ENCODE measurements around the gene SMYD5.

The SMYD5 gene

DNA sequence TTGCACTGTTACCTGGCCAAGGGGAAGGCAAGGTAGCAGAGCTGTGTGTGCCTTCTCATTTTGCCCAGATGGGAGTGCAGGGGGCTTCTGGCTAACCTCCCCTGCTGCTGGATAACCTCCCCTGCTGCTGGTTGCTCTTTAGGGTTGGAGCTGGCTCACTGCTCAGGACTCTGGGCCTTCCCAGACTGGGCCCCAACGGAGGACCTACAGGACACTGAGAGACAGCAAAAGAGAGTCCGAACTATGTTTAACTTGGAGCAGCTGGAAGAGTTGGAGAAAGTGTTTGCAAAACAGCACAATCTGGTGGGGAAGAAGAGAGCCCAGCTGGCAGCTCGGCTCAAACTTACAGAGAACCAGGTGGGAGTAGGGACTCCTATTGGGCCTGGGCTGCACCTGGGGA lies 5.8 kb upstream of the SMYD5 start:
- DNase-seq: no peak

GRCh38 chr2:73210019-73210418 lies 4.0 kb upstream of the SMYD5 start:
- no peak for DNase-seq

GRCh38 chr2:73210696-73211095 lies 3.3 kb upstream of the SMYD5 start:
- no peak for DNase-seq

- no peak for DNase-seq
These were observed 2.0 kb upstream of the SMYD5 start for GRCh38 chr2:73212098-73212447.

- DNase-seq: peak; percentile 37 to 81 (median 58)
These were observed 1.4 kb upstream of the SMYD5 start for GRCh38 chr2:73212448-73213176.

GRCh38 chr2:73215254-73215653 lies 1.2 kb downstream of the SMYD5 start:
- DNase-seq: no peak

GRCh38 chr2:73217160-73217559 lies 3.1 kb downstream of the SMYD5 start:
- no peak for DNase-seq

DNA sequence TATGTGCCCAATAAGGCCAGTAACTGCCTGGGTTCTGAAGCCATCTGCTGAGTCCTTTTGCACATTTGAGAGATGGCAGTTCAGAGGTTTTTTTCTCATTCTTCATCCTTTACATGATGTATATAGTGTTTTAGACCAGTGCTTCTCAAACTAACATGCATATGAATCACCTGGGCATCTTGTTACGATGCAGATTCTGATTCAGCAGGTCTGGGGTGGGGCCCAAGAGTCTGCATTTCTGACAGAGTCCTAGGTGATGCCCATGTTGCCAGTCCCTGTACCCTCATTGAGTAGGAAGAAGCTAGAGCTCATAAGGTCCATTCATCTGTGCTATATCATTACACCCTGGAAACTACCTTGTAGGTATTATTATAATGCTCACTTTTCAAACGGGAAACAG lies 3.8 kb downstream of the SMYD5 start:
- DNase-seq: no peak

- no peak for DNase-seq
These were observed 4.3 kb downstream of the SMYD5 start for GRCh38 chr2:73218298-73218697.

DNA sequence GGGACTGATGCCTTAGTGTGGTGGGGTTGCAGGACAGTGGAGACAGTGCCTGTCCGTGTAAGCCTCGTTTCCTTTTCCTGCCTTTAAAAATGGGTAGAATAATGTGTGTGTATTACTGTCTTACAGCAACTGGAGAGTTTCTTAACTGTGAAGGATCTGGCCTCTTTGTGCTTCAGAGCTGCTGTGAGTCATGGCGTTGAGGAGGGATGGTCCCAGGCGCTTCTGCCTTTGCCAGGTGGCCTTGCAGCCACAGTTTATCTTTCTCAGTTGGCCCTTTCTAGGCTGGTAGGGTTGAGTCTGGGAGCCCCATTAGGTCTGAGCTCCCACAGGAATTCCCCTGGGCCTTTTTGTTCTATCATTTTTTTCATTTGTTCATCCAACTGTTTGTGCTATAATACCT lies 9.8 kb downstream of the SMYD5 start:
- no peak for DNase-seq

GRCh38 chr2:73225513-73226360 lies 11.7 kb downstream of the SMYD5 start:
- no peak for DNase-seq

GRCh38 chr2:73227086-73227485 lies 13.0 kb downstream of the SMYD5 start:
- DNase-seq: no peak

GRCh38 chr2:73228631-73229030 lies 14.6 kb downstream of the SMYD5 start:
- no peak for DNase-seq

DNA sequence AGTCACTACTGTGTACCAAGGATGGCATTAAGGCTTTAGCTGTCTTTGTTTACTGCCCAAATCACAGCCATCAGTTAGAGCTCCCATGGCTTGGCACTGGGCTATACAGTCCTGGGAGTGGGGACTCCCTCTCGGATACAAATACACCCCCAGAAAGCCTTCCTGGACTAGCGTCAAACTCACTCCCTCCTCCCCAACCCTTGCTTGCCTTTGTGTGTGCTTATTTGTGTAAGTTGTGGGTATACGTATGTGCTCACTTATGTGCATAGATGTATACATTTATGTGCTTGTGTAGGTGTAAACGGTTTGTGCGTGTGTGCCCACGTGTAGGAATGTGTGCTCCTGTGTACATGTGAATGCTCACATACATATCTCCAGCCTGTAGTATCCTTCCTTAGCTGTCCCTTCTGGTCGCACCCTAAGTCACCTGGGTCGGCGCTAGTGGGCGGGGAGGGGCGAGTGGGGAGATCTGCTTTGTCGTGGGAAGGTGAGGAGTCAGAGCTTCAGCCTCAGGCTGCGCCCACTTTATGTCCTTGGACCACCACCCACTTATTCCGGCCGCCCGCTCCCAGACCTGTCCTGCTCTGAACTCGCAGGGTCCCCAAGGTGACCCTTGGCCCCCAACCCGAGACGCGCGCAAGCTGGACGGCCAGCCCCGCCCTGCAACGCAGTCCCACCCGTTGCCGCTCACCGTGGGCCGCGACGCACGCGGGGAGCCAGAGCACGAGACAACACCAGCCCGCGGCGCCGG lies 18.5 kb downstream of the SMYD5 start:
- peak in 2 of 5 experiments; percentile 14 to 52 for DNase-seq

GRCh38 chr2:73233154-73233931 lies 19.3 kb downstream of the SMYD5 start, which contains the start of gene PRADC1:
PRADC1 (minus strand) TSS chr2:73233239; CDS start chr2:73233160, 79 bp downstream.
- peak; percentile 85 to 98 (median 92) for DNase-seq

DNA sequence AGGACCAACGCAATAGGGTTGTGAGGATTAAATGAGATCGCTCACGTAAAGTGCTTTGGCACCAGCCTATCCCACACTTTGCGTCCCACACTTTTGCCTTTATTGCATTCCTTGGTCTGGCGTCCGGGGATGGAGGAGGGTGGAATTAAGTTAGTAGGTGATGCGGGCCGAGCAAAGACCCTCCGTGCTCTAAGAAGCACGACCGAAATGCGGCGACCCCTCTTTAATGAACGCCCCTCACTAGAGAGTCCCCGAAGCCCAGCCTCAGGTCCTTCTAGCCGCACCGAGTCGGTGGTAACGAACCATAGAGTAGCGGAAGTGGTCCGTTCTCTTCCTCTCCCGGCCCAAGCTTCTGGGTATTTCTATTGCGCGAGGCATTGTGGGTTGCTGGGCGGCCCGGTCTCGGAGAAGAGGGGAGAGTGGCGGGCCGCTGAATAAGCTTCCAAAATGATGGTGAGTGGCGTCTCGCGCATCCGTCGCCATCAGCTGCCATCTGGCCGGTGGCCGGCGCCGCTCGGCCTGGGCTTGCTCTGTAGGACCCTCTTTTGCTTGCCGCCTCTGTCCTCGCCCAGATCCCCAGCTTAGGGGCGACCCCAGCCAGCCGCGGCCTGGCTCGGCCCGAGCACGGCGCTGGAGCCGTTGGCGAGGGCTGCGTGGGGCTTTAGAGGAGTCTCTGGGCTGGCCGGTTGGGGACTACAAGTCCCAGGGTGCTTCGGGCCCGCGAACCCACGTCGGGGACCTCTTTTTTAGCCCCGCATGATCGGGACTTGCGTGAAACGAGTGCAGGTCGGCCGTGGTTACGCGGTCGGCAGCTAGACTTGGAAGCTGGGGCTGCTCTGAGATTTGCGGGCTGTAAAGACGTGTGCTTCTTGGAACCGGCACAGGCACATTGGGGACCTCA lies 20.1 kb downstream of the SMYD5 start, which contains the start of gene CCT7:
Gene CCT7, plus strand, starts transcription at position 377 of the 901 bp plus-strand sequence. Its CDS starts 71 bp downstream, at position 448.
- DNase-seq: peak; percentile 67 to 94 (median 79)

- peak in 1 of 5 experiments; percentile 46 for DNase-seq
These were observed 21.4 kb downstream of the SMYD5 start for GRCh38 chr2:73235315-73236028.

- DNase-seq: no peak
These were observed 23.1 kb downstream of the SMYD5 start for GRCh38 chr2:73237168-73237567.

- DNase-seq: no peak
These were observed 24.1 kb downstream of the SMYD5 start for GRCh38 chr2:73238149-73238548.

DNA sequence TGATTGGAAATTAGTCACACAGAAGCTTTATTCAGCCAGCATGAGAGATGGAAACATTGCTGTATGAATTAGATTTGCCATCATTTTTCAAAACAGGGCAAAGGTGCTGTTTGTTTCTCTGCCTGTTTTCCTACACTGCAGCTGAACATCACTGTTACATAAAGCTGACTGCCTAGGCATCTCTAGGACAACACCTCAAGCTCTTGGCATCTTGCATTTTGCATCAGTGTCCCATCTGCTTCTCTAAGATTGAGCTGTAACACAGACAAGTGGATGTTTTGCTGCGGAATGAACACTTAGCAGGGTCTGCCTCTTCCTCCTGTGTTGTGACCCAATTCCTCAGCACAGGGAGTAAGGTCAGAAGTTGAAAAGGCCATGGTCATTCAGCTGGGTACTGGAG lies 24.9 kb downstream of the SMYD5 start:
- DNase-seq: no peak

- DNase-seq: no peak
These were observed 25.7 kb downstream of the SMYD5 start for GRCh38 chr2:73239776-73240175.

Measured in T-helper 2 cell (primary cell).